ENCODE measurements around the gene KRT71.

GRCh38 chr12:52582971-52583456 is 30.1 kb upstream of the KRT71 start:
- TF ChIP-seq CTCF (IDR thresholded peaks at IDR 0.05 in 4 of 5, conservative IDR thresholded peaks at IDR 0.05 in 1 of 5) (peak in 3 of 5 experiments; percentile 31 to 47 (median 39)), POLR2A (IDR thresholded peaks at IDR 0.05) (no peak)
